NOMO-1 treated with dmso at 0.1 percent for 144 hours (cell line): ENCODE measurements around the gene DNAJC13.

ENCODE experiments used
- DNase-seq: peaks from one replicate; lab custom pipeline; 2025; ENCODE audit not compliant: unreplicated experiment; lab: John Stamatoyannopoulos, UW

Gene DNAJC13

GRCh38 chr3:132587401-132587800 lies 170.1 kb downstream of the DNAJC13 start:
- DNase-seq = no peak
